AML-193 (cell line): ENCODE measurements around the gene UQCRH.

Experiments used
- DNase-seq, 2 experiments: peaks; one replicate each; lab custom pipeline; 2025; lab: John Stamatoyannopoulos, UW

The UQCRH gene

DNA sequence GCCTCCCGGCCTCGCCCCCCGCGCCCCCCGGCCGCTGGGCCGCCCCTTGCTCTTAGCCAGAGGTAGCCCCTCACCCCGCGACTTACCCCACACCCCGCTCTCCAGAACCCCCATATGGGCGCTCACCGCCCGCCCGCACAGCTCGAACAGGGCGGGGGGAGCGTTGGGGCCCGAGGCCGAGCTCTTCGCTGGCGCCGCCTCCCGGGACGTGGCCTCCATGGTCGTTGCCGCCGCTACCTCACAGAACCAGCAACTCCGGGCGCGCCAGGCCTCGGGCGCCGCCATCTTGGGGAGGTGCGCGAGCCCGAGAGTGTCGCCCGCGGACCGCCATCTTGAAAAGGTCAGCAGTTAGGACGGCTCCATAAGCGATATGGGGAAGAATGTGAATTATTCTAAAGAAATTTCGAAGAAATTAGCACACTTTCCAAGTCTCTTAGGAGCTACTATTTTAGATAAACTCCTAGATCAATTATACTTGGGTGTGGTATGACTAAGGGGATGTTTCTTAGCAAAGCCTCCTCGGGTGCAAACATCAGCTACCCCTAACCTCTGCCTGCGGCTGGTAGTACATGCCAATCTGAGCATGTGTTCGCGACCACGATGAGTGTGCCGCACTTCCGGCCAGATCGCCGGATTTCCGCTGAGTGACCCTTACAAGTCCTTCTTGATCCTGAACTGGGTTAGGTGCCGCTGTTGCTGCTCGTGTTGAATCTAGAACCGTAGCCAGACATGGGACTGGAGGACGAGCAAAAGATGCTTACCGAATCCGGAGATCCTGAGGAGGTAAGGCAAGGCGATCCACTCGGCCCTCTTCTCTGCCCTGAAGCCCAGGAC lies at the start of gene UQCRH, which contains the start of gene LRRC41:
UQCRH (plus strand) TSS at position 661 of the 834 bp plus-strand sequence; CDS start at position 730, 69 bp downstream.
LRRC41 (minus strand) TSS at position 579 of the 834 bp plus-strand sequence; CDS start at position 285, 294 bp downstream.
- peak; percentile 89 to 96 for DNase-seq

DNA sequence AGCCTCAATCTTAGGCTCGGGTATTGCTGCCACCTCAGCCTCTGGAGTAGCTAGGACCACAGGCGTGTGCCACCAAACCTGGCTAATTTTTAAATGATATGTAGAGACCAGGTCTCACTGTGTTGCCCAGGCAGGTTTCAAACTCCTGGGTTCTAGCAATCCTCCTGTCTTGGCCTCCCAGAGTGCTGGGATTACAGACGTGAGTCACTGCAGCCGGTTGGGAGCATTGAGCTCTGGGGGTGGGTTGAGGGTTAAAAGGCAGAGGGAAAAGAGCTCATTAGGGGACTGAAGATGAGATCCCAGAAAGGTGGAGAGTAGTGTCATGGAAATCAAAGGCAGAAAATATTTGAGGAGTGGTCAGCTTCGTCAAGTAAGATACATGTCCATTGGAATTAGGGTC lies 48.8 kb upstream of the UQCRH start:
- no peak for DNase-seq

- no peak for DNase-seq
Measured at GRCh38 chr1:46256523-46256922, 47.0 kb upstream of the UQCRH start.

DNA sequence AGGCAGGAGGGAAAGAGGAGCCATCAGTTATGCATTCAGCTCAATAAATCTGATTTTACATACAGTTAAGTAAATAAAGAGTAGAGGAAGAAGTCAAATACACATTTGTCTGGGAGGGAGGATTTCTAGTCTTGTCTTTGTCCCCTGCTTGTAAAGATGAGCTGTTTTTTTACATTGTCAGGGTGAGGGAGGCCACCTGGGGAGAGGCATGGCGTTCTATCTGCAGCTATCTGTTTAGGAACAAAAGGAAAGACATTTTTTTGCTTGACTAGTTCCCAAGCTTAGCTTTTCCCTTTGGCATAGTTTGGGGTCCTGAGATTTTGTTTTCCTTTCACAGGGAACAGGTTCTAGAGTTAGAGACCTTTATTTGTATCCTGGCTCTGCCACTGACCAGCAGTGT lies 41.0 kb upstream of the UQCRH start:
- no peak for DNase-seq

- DNase-seq: no peak
Measured at GRCh38 chr1:46263146-46263545, 40.4 kb upstream of the UQCRH start.

DNA sequence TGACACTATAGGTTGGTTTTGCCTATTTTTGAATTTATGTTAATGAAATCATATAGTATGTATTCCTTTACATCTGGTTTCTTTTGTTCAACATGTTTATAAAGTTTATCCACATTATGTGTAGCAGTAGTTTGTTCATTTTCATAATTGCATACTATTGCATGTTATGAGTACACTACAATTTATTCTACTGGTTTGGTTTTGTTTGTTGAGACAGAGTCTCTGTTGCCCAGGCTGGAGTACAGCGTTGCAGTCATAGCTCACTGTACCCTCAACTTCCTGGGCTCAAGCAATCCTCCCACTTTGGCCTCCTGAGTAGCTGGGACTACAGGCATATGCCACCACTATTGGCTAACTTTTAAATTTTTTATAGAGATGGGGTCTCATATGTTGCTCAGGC lies 34.9 kb upstream of the UQCRH start:
- no peak for DNase-seq

DNA sequence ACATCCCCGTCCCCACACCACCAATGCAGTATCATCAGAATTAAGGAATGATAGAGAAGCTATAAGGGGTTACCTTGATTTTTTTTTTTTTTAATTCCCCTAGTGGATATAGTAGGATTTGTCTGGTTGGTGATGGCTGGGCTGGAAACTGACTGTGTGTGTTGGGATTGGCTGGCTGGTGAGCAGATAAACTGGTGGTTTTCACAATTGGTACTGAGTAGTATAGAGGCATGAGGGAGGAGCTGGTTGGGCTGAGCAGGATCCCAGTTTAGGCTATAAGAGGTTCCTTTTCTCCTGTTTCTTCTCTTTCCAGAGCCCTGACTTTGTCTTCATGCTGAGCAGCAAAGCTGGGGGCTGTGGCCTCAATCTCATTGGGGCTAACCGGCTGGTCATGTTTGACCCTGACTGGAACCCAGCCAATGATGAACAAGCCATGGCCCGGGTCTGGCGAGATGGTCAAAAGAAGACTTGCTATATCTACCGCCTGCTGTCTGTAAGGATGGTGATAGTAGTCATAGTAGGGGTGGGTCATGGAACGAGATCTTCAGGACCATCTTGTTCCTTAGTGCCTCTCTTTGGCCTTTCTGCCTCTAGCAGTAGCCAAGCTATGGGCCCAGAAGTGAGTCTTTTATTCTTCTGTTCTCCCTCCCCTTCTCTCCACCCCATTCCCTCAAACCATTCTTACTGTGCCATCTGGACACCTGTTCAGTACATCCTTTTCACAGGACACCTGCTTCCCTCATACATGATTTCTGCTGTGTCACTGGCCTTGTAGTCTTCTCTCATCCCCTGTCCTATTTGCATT lies 29.1 kb upstream of the UQCRH start:
- no peak for DNase-seq

DNA sequence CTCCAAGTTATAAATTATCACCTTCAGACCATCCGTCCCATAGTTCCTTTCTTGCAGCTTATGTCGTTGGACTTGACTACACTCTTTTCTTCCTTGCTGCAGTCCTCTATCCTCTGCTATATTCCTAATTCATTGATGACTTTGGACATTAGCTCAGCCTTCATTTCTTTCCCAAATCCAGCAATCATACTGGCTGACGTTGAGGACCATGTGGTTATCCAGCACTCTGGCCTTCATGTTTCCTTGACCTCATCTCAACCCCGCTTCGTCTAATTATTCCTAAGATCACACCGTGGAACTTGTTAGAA lies 28.5 kb upstream of the UQCRH start:
- no peak for DNase-seq

DNA sequence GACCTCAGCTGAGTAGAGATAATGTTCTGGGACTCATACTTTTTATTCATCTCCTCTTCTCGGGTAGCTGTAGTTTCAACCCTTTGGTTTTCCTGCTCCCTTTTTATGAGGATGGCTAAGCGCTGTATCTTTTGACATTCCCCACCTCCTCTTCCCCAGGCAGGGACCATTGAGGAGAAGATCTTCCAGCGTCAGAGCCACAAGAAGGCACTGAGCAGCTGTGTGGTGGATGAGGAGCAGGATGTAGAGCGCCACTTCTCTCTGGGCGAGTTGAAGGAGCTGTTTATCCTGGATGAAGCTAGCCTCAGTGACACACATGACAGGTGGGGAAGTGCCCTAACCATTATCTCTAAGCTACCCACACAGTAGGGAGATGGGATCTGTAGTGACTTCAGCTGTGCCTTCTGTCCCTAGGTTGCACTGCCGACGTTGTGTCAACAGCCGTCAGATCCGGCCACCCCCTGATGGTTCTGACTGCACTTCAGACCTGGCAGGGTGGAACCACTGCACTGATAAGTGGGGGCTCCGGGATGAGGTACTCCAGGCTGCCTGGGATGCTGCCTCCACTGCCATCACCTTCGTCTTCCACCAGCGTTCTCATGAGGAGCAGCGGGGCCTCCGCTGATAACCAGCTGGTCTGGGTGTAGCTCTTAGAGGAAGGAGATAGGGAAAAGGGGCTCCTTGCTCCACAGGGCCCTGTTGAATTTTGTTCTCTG lies 25.7 kb upstream of the UQCRH start:
- no peak for DNase-seq

DNA sequence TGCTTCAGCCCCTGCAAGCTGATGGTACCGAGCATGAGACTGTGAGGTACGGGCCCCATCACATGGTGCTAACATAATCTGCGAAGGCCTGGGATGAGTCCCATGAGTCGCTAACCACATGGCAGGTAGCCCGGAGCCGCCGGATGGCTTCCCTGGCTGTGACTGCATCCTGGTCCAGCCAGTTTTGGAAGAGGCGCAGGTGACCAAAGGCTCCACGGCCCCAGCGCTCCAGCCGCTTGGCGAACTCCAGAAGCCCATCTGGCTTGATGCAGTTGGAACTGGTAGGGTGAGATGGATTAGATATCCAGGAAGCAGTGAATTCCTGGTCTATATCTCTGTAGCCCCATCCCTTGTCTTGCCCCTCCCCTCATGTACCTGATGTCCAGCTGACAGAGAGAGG lies 24.7 kb upstream of the UQCRH start:
- DNase-seq: no peak

GRCh38 chr1:46280092-46280491 lies 23.4 kb upstream of the UQCRH start:
- DNase-seq: no peak

DNA sequence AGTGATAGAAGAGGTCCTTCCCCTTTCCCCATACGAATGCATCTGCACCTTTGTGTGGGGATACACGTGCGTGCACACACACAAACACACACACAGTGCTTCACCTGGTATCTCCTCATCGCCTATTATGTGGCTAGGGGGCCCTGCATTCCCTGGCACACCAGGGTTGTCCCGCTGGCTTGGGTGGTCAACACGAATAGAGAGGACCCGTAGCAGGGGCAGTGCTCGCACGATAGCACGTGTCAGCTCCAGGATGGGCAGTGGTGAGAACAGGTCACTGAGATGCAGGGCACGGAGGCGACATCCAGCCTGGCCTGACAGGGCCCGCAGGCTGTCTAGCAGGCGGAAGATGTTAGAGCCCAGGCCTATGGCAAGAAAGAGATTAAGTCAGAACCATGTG lies 22.5 kb upstream of the UQCRH start:
- DNase-seq: no peak

- no peak for DNase-seq
Measured at GRCh38 chr1:46284058-46284457, 19.4 kb upstream of the UQCRH start.

DNA sequence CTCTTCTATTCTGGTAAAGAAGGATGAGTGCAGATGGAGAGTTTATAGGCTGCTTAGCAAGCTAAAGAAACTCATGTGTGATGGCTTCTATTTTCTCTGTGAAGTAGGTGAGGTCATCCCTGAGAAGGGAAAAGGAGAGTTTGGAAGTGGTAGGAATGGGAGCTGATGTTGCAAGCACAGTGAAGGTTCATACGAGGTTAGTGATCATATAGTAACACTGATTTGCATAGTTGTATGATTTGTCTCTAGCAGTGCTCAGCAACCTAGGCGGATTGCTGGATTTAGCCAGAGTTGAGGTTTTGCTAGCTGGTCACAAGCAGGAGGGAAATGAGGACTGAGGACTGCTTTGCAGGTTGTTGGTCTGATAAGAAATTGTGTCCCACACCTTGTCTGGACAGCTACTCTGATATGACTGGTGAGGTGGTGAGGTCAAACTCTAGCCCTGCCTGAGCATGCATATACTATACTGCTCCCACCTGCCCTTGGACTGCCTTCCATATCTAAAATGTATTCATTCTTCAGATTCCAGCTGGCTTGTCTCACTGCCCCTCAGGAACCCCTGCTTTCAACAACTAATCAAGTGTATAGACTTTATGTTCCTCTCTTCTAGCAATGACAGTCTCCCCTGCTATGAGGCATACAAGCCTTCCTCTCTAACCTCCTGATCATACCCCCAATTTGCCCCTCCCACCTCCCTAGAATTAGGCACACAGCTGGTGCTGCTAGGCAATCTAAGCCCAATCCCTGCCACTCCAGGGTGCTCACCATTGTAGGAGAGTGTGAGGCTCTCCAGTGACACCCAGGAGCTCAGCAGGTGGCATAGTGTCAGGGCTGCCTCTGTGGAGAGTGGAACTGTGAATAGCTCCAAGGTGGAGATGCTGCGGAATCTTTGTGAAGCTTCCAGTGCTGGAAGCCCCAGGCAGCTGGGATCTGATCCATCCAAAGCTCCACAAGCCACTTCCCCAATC lies 18.6 kb upstream of the UQCRH start:
- DNase-seq: no peak

GRCh38 chr1:46285730-46286477 lies 17.6 kb upstream of the UQCRH start:
- DNase-seq: no peak

DNA sequence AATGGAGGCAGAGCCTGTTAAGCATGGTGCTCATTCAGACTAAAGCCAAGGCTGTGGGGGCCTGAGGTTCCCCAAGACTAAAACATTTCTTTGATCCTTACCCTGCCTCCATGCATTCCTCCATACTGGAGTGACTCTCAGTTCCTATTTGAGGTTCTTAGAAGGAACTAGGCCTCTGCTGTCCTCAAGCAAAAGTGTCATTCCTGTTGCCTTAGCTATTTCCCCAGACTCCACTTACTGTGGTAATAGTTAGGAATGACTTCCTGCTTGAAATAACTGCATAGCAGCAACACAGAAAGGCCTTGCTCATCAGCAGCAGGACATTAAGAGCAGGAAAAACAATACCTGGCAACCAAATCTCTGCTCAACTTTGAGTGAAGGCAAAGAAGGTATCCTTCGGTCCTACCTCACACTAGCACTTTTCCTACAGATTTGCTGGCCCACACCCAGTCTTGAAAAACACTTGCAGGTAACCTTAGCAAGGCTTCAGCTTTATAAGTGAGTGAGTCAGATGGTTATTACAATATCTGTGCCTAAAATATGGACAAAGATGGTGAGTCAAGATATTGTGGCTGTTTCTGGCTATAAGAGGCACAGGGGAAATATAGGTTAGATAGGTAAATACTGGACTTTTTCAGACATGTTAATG lies 14.9 kb upstream of the UQCRH start:
- no peak for DNase-seq

GRCh38 chr1:46289134-46289494 lies 14.4 kb upstream of the UQCRH start:
- DNase-seq: no peak

DNA sequence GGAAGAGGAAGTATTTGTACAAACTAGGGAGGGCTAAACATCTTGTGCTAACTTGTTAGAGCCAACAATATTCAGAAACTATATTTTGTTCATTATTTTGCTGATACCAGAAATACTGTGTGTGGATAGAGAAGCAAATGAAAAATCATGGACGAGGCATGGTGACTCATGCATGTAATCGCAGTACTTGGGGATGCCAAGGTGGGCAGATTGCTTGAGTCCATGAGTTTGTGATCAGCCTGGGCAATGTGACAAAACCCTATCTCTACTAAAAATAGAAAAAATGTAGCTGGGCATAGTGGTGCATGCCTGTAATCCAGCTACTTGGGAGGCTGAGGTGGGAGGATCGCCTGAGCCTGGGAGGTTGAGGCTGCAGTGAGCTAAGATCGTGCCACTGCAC lies 13.5 kb upstream of the UQCRH start:
- DNase-seq: no peak

- DNase-seq: no peak
Measured at GRCh38 chr1:46295306-46295705, 8.2 kb upstream of the UQCRH start.

- no peak for DNase-seq
Measured at GRCh38 chr1:46298387-46298786, 5.1 kb upstream of the UQCRH start.
